Glomerular visceral epithelial cell (primary cell): ENCODE data around the gene SNRNP48.

Source experiments
- DNase-seq: peaks from one replicate; pipeline ENCODE4 v3.0.0-alpha.2; 2016; ENCODE audit errors: extremely low spot score

Gene SNRNP48

GRCh38 chr6:7642791-7643190 lies 52.8 kb downstream of the SNRNP48 start:
- DNase-seq, result no peak

- DNase-seq, result no peak
Observed at GRCh38 chr6:7644417-7644816, 54.4 kb downstream of the SNRNP48 start.

GRCh38 chr6:7646394-7646793 lies 56.4 kb downstream of the SNRNP48 start:
- DNase-seq, result no peak

GRCh38 chr6:7647504-7647903 lies 57.5 kb downstream of the SNRNP48 start:
- no peak for DNase-seq

- no peak for DNase-seq
Observed at GRCh38 chr6:7649037-7649810, 59.2 kb downstream of the SNRNP48 start.

- DNase-seq, result no peak
Observed at GRCh38 chr6:7650878-7651277, 60.9 kb downstream of the SNRNP48 start.

GRCh38 chr6:7652957-7653356 lies 63.0 kb downstream of the SNRNP48 start:
- no peak for DNase-seq

GRCh38 chr6:7656355-7656754 lies 66.4 kb downstream of the SNRNP48 start:
- DNase-seq, result no peak

- DNase-seq, result no peak
Observed at GRCh38 chr6:7658543-7658942, 68.5 kb downstream of the SNRNP48 start.

- no peak for DNase-seq
Observed at GRCh38 chr6:7661364-7661763, 71.4 kb downstream of the SNRNP48 start.
